Ammon's horn (tissue), 1 donor: ENCODE data around the gene GPR35.
"Not testable (repeated sequence)": the region's sequence is repeated elsewhere in the genome, so short reads cannot be mapped to it uniquely, and the experiment has no call there.

Experiments used
- DNase-seq: peaks from one replicate; pipeline ENCODE4 v3.0.0-alpha.2; 2016; ENCODE audit warnings: low spot score

The GPR35 gene

GRCh38 chr2:240603081-240603835 lies 22.0 kb upstream of the GPR35 start:
- no peak for DNase-seq

- DNase-seq = no peak
These were observed 21.4 kb upstream of the GPR35 start for GRCh38 chr2:240603846-240604245.

GRCh38 chr2:240604291-240604938 lies 20.9 kb upstream of the GPR35 start:
- DNase-seq = peak; percentile 91

- DNase-seq = no peak
These were observed 20.2 kb upstream of the GPR35 start for GRCh38 chr2:240604939-240605716.

- no peak for DNase-seq
These were observed 19.2 kb upstream of the GPR35 start for GRCh38 chr2:240605867-240606743.

- no peak for DNase-seq
These were observed 13.6 kb upstream of the GPR35 start for GRCh38 chr2:240611601-240612210.

- DNase-seq = no peak
These were observed 11.5 kb upstream of the GPR35 start for GRCh38 chr2:240613781-240614180.

- no peak for DNase-seq
These were observed 10.9 kb upstream of the GPR35 start for GRCh38 chr2:240614391-240614790.

GRCh38 chr2:240615396-240615795 lies 9.9 kb upstream of the GPR35 start:
- no peak for DNase-seq

- no peak for DNase-seq
These were observed 9.3 kb upstream of the GPR35 start for GRCh38 chr2:240615820-240616547.

- DNase-seq = not testable (repeated sequence)
These were observed 8.2 kb upstream of the GPR35 start for GRCh38 chr2:240616860-240617666.

- DNase-seq = no peak
These were observed 6.5 kb upstream of the GPR35 start for GRCh38 chr2:240618776-240619175.

GRCh38 chr2:240619506-240620148 lies 5.7 kb upstream of the GPR35 start:
- DNase-seq = no peak

- no peak for DNase-seq
These were observed 5.0 kb upstream of the GPR35 start for GRCh38 chr2:240620149-240620731.

- DNase-seq = no peak
These were observed 4.4 kb upstream of the GPR35 start for GRCh38 chr2:240620859-240621258.

GRCh38 chr2:240622060-240622411 lies 3.2 kb upstream of the GPR35 start:
- no peak for DNase-seq

- no peak for DNase-seq
These were observed 2.6 kb upstream of the GPR35 start for GRCh38 chr2:240622531-240623235.

- DNase-seq = no peak
These were observed 1.7 kb upstream of the GPR35 start for GRCh38 chr2:240623531-240624010.
